ENCODE measurements around the gene QSER1.
A peak's percentile ranks its signal among the peaks of the same experiment; 100 is the strongest.
"Not testable (repeated sequence)": the region's sequence is repeated elsewhere in the genome, so short reads cannot be mapped to it uniquely, and the experiment has no call there.

QSER1 gene

DNA sequence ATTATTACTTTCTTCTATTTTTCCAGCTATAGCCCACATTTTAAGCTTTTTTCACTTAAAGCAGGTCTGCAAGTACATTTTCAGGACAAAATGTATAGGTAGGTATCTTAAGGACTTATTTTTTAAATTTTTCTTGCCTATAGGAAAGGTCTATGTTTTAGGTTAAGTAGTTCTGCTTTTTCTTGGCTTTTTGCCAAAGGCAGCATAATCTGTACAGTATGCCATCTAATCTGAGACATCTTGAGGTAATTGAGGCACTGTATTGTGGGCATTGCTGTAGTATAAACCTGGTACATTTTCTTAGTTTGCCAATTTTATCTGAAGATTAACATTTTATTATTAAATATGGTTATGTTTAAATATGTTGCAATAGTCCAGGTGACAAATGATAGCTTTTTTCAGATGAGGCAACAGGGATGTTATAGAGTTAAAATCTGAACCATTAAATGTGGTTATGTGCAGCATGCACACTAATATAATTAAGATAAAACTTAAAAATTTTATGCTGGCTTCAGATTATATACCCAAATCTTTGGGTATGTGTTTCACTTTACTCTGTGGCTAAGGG is 42.9 kb downstream of the QSER1 start:
- DNase-seq (ENCODE audit: low spot score): no peak

- DNase-seq (ENCODE audit: low spot score): not testable (repeated sequence)
Measured at GRCh38 chr11:32936178-32936577, 43.6 kb downstream of the QSER1 start.

DNA sequence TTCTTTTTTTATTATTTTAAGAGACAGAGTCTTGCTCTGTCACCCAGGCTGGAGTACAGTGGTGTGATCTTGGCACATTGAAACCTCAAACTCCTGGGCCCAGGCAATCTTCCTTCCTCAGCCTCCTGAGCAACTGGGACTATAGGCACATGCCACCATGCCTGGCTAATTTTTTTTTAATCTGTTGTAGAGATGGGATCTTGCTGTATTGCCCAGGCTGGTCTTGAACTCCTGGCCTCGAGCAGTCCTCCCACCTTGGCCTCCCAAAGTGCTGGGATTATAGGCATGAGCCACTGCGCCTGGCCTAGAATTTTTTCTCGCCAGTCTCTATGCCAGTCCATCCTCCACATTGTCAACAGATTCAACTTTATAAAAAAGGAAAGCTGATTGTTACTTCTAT is 44.7 kb downstream of the QSER1 start:
- not testable (repeated sequence) for DNase-seq (ENCODE audit: low spot score)

DNA sequence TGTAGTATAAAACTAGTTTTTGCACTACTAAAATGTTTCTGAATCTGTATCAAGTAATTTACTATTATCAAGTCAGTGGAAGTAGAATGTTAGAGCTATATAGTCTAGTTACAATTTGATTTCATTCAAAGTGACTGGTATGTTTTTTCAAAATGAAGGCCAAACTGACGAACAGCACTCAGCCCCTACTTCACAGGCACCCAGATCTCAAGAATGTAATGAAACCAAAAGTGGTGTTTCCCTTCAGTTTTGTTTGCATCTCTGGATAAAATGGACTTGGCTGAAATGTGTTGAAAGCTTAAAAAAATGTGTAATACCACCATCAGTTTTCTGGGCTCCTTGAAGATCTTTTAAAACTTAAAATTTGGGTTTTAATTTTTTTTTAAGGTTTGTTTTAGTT is 46.4 kb downstream of the QSER1 start:
- DNase-seq (ENCODE audit: low spot score): no peak

GRCh38 chr11:32939866-32940265 is 47.3 kb downstream of the QSER1 start:
- no peak for DNase-seq (ENCODE audit: low spot score)

DNA sequence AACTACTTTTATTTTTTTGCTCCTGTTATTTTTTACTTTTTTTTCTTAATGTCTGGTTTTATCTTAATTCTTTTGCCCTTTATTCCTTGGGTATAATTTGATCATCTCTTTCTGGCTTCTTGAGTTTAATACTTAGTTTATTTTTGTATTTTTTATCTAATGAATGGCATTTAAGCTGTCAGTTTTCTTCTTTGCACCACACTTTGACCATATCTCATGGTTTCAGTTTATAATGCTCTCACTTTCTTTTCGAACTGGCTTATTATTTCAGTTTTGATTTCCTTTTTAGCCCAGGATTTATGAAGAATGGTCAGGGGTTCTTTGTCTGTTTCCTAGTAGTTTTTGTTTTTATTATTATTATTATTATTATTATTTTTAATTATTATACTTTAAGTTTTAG is 48.3 kb downstream of the QSER1 start:
- DNase-seq (ENCODE audit: low spot score): no peak

DNA sequence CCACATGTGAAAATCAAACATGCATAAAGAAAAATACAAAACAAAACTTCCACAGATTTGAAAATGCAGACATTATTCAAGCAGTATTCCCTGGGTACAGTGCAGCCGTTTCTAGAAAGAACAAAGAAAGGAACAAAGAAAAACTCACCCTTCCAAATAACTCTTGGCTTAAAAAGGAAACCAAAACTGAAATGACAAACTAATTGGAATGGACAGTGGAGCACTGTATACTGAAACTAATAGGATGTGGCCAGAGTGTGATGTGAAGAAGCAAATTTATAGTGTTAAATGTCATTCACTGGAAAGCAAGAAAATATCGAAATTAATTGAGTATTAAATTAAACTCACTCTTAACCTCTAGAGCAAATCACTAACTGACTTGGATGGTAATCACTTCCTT is 55.4 kb downstream of the QSER1 start:
- DNase-seq (ENCODE audit: low spot score): no peak

DNA sequence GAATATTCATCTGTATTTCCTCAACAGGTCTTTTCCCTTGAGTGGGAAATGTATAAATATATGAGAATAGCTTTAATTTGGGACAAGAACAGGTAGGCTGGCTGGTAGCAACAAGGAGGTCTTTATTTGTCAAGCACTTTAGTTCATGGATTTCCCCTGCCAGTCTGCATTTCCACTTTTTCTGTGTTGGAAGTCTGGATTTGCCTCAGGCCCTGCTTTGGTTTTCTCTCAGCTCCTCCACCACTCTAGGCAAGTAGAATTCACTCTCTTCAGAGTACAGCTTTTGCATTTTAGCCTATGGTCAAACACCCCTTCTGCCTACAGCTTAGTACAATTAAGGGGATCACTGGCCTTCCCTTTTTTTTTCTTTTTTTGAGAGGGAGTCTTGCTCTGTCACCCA is 57.1 kb downstream of the QSER1 start:
- no peak for DNase-seq (ENCODE audit: low spot score)

DNA sequence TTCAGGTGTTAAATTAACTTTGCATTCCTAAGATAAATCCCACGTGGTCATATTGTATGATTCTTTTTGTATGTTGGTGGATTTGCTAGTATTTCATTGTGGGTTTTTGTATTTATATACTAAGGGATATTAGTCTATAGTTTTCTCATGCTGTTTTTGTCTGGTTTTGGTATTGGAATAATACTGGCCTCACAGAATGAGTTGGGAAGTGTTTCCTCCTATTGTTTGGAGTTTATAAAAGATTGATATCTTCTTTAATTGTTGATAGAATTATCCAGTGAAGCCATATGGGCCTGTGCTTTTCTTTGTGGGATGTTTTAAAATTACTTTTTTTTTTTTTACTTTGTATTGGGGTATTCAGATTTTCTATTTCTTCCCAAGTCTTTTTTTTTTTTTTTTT is 59.8 kb downstream of the QSER1 start:
- no peak for DNase-seq (ENCODE audit: low spot score)

- no peak for DNase-seq (ENCODE audit: low spot score)
Measured at GRCh38 chr11:32953700-32954099, 61.1 kb downstream of the QSER1 start.

- DNase-seq (ENCODE audit: low spot score): peak; percentile 72
Measured at GRCh38 chr11:32960553-32961164, 68.0 kb downstream of the QSER1 start.

DNA sequence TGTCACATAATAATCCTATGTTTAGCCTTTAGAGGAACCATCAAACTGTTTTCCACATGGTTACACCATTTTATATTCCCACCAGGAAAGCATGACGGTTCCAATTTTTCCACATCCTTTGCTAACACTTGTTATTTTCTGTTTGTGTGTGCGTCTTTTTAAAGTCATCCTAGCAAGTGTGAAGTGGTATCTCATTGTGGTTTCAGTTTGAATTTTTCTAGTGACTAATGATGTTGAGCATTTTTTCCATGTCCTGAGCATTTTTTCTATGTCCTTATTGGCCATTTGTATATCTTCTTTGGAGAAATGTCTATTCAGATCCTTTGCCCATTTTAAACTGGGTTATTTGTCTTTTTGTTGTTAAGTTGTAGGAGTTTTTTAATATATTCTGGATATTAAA is 69.4 kb downstream of the QSER1 start:
- DNase-seq (ENCODE audit: low spot score): no peak

DNA sequence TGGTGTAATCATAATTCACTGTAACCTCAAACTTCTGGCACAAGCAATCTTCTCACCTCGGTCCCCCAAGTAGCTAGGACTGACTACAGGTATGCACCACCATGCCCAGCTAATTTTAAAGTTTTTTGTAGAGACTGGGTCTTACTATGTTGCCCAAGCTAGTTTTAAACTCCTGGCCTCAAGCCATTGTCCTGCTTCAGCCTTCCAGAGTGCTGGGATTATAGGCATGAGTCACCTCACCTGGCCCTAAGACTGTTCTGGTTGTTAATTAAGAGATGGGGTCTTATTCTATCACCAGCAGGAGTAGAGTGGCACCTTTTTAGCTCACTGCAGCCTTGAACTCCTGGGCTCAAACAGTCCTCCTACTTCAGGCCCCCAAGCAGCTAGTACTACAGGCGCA is 71.1 kb downstream of the QSER1 start:
- no peak for DNase-seq (ENCODE audit: low spot score)

DNA sequence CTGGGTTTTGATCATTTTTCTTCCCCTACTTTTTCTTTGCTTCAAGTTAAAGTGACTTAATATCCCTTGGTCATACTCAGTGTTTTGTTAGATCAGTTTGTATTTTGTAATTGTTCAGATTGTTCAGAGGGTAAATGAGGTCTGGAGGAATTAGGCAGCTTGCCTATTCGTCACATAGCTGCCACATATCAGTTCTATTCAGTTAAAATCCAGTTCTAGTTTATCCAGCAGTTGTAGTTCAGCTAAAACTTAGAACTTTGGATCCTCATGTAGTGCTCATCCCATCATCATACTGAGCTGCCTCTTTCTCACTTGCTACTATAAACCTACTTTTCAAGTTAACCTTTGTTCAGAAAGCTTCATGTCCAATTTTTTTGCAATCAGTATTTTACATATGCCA is 75.9 kb downstream of the QSER1 start:
- no peak for DNase-seq (ENCODE audit: low spot score)

- DNase-seq (ENCODE audit: low spot score): not testable (repeated sequence)
Measured at GRCh38 chr11:32972233-32972632, 79.6 kb downstream of the QSER1 start.

DNA sequence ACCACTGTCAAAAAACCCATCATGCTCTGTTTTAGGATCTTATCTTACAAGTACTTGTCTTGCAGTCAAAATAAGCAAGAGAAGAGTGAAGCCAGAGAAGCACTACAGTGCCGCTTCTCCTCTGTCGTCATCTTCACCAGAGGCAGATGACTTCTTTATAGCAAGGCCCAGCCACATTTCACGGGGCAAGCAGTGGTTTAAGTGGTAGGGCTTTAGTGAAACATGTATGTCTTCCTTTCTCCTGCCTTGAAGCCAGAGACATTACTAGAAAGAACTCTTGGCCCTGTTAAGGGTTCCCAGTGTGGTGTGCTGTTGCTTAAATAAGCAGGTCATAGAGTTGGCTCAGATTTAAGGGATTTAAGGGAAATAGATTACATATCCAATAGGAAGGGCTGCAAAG is 80.2 kb downstream of the QSER1 start:
- no peak for DNase-seq (ENCODE audit: low spot score)

GRCh38 chr11:32982626-32983025 is 90.0 kb downstream of the QSER1 start:
- DNase-seq (ENCODE audit: low spot score): no peak

DNA sequence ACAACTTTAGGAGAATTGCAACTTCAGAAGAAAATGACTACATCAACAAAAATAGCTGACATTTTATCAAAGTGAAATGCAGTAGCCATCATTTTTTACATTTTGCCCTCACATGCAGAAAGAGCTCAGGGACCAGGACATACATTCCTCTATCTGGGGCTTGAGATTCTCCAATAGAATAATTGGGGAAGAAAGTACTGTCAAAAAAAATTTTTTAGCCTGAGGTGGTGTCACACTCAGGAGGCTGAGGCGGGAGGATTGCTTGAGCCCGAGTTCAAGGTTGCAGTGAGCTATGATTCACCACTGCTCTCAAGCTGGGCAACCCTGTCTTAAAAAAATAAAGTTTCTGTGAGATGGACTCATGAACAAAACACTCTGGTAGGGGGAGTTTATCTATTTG is 90.9 kb downstream of the QSER1 start:
- DNase-seq (ENCODE audit: low spot score): no peak

DNA sequence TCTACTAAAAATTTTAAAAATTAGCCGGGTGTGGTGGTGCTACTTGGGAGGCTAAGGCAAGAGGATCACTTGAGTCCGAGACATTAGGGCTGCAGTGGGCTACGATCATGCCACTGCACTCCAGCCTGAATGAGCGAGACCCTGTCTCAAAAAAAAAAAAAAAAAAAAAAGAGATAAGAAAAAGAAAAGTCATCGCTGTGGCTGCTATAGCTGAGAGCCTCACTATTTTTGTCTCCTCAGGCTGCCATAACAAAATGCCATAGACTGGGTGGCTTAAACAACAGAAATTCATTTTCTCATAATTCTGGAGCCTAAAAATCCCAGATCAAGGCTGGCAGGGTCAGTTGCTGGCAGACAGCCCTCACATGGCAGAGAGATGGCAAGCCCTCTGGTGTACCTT is 93.0 kb downstream of the QSER1 start:
- DNase-seq (ENCODE audit: low spot score): no peak

GRCh38 chr11:32987851-32988250 is 95.2 kb downstream of the QSER1 start:
- DNase-seq (ENCODE audit: low spot score): peak; percentile 16

DNA sequence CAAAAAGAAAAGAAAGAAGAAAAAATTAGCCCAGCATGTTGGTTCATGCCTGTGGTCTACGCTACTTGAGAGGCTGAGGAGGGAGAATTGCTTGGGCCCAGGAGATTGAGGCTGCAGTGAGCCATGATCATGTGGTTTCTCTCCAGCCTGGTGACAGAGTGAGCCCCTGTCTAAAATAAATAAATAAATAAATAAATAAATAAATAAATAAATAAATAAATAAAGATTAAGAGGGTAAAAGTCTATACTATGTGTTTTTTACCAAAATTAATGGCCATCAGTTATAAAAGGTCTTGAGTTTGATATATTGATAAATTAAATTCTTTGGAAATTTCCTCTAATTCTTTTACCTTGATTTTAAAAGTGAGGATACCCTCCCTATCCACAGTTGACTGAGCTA is 97.9 kb downstream of the QSER1 start:
- DNase-seq (ENCODE audit: low spot score): no peak

- no peak for DNase-seq (ENCODE audit: low spot score)
Measured at GRCh38 chr11:32991427-32991826, 98.8 kb downstream of the QSER1 start.

DNA sequence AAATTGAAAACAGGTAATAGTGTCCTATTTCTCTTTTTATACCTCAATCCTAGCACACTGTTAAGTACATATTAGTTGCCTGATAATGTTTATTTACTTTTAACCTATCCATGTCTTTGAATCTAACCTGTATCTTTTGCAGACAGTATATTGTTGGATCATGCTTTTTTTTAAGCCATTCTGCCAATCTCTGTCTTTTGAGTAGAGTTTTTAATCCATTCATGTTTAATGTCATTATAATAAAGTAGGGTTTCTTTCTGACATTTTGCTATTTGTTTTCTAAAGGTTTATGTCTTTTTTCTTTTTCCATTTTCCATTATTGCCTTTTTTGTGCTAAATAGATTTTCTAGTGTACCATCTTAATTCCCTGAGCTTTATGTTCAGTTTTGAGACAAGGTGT is 99.3 kb downstream of the QSER1 start:
- no peak for DNase-seq (ENCODE audit: low spot score)

- DNase-seq (ENCODE audit: low spot score): no peak
Measured at GRCh38 chr11:33000181-33000580, 107.6 kb downstream of the QSER1 start.
